MM.1S (cell line): ENCODE data around the gene STN1.

Experiments
- DNase-seq: peaks from one replicate; pipeline ENCODE4 v3.0.0-alpha.2; 2015
- H2AFZ ChIP-seq: fragments of 300-600 bp; sonication (generic); 2 replicates; pipeline ENCODE4 v1.6.0; 2016; ENCODE audit warnings: antibody characterized with exemption, low read length
- H3F3A ChIP-seq: fragments of 300-600 bp; sonication (generic); 2 replicates; pipeline ENCODE4 v1.6.1; 2016; ENCODE audit warnings: mild to moderate bottlenecking, antibody characterized with exemption, low read length, moderate library complexity, mixed read lengths; ENCODE audit not compliant: insufficient read depth
- H3K27ac ChIP-seq: fragments of 300-600 bp; sonication (generic); 2 replicates; pipeline ENCODE4 v1.5.1; 2016; ENCODE audit warnings: mild to moderate bottlenecking, low read length
- H3K27me3 ChIP-seq: fragments of 300-600 bp; sonication (generic); replicated peaks from 2 replicates; pipeline ENCODE4 v1.6.0; 2016; ENCODE audit warnings: low read length; ENCODE audit not compliant: insufficient read depth
- H3K36me3 ChIP-seq: fragments of 300-600 bp; sonication (generic); replicated peaks from 2 replicates; pipeline ENCODE4 v1.6.1; 2016; ENCODE audit warnings: mild to moderate bottlenecking, low read length, mixed read lengths; ENCODE audit not compliant: insufficient read depth
- H3K4me1 ChIP-seq: fragments of 300-600 bp; sonication (generic); 2 replicates; pipeline ENCODE4 v1.6.1; 2016; ENCODE audit warnings: low read length, mixed read lengths
- H3K4me2 ChIP-seq: fragments of 300-600 bp; sonication (generic); 2 replicates; pipeline ENCODE4 v1.6.0; 2016; ENCODE audit warnings: low read depth, low read length
- H3K4me3 ChIP-seq: fragments of 300-600 bp; sonication (generic); 2 replicates; pipeline ENCODE4 v1.5.1; 2016; ENCODE audit warnings: low read length, mixed read lengths
- H3K79me2 ChIP-seq: fragments of 300-600 bp; sonication (generic); 2 replicates; pipeline ENCODE4 v1.6.1; 2016; ENCODE audit warnings: mixed run types, low read length, mixed read lengths
- H3K9ac ChIP-seq: fragments of 300-600 bp; sonication (generic); 2 replicates; pipeline ENCODE4 v1.6.1; 2016; ENCODE audit warnings: low read length, mixed read lengths
- H3K9me2 ChIP-seq: fragments of 300-600 bp; sonication (generic); replicated peaks from 2 replicates; pipeline ENCODE4 v1.6.1; 2016; ENCODE audit warnings: mild to moderate bottlenecking, low read length, mixed read lengths; ENCODE audit not compliant: insufficient read depth
- H3K9me3 ChIP-seq: fragments of 300-600 bp; sonication (generic); replicated peaks from 2 replicates; pipeline ENCODE4 v1.6.1; 2016; ENCODE audit warnings: mild to moderate bottlenecking, low read length, mixed read lengths; ENCODE audit not compliant: insufficient read depth
- H4K20me1 ChIP-seq: fragments of 300-600 bp; sonication (generic); 2 replicates; pipeline ENCODE4 v1.6.1; 2016; ENCODE audit warnings: mild to moderate bottlenecking, low read length, moderate library complexity, mixed read lengths; ENCODE audit not compliant: insufficient read depth
- EZH2 ChIP-seq: fragments of 300-600 bp; sonication (generic); optimal IDR thresholded peaks from 2 replicates; pipeline ENCODE3; 2017; ENCODE audit warnings: low read depth, mild to moderate bottlenecking, antibody characterized with exemption, low read length, mixed read lengths
- EZH2phosphoT487 ChIP-seq: fragments of 300-600 bp; sonication (generic); IDR thresholded peaks from 2 replicates; pipeline ENCODE4 v1.6.1; 2018; ENCODE audit warnings: antibody characterized with exemption, low read length
- TF ChIP-seq, protein P1 (sequence below): fragments of 300-600 bp; sonication (generic); IDR thresholded peaks from 2 replicates; pipeline ENCODE4 v1.5.1; 2016; ENCODE audit warnings: antibody characterized with exemption, low read length, mixed read lengths

The STN1 gene

DNA sequence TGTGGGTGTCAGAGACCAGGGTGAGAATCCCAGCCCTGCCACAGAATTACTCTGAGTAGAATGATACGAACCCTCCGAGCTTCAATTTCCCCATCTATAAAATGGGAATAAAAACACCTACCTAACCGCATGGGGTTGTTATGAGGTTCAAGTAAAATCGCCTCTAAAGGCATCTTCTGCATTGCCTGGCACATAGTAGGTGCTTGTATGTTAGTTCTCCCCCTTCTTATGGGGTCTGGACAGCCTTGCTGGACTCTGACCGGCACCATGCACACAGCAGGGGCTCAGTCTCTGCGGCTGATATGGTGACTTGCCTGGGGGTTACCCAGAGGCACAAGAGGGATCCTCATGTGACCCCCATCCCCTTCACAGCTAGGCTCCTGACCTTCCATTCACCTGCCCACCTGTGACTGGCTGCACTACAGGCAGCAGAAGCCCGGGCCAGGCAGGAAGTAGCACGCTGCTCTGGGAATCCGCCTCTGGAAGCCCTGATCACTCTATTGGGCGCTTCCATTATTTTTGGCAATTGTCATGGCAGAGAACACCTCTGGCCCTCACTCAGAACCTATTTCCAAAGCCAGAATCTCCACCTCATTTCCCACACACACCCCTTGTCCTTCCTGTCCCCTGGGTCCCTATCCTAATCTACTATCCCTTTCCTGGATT is 68.6 kb downstream of the STN1 start:
- no peak overlapping the region for H3K9ac ChIP-seq
- H3K4me2 ChIP-seq = no peak overlapping the region
- no peak for DNase-seq
- H3K27ac ChIP-seq = no peak overlapping the region
- H4K20me1 ChIP-seq = no peaks in the 10 kb centered on the region
- no peaks in the 10 kb centered on the region for H3K79me2 ChIP-seq
- H3F3A ChIP-seq = no peaks in the 10 kb centered on the region; the same call in 1 of the 2 replicates
- no peak overlapping the region for H2AFZ ChIP-seq
- no peaks in the 10 kb centered on the region for H3K9me2 ChIP-seq
- TF ChIP-seq EZH2 (no peak), EZH2phosphoT487 (no peak)
- TF ChIP-seq, protein P1, sequence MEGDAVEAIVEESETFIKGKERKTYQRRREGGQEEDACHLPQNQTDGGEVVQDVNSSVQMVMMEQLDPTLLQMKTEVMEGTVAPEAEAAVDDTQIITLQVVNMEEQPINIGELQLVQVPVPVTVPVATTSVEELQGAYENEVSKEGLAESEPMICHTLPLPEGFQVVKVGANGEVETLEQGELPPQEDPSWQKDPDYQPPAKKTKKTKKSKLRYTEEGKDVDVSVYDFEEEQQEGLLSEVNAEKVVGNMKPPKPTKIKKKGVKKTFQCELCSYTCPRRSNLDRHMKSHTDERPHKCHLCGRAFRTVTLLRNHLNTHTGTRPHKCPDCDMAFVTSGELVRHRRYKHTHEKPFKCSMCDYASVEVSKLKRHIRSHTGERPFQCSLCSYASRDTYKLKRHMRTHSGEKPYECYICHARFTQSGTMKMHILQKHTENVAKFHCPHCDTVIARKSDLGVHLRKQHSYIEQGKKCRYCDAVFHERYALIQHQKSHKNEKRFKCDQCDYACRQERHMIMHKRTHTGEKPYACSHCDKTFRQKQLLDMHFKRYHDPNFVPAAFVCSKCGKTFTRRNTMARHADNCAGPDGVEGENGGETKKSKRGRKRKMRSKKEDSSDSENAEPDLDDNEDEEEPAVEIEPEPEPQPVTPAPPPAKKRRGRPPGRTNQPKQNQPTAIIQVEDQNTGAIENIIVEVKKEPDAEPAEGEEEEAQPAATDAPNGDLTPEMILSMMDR = no peak
- no peaks in the 10 kb centered on the region for H3K36me3 ChIP-seq
- peaks cover 7% of the 10 kb centered on the region for H3K27me3 ChIP-seq
- H3K9me3 ChIP-seq = no peaks in the 10 kb centered on the region
- H3K4me1 ChIP-seq = peaks cover 15% of the 10 kb centered on the region
- H3K4me3 ChIP-seq = no peak overlapping the region

GRCh38 chr10:103847909-103848468 is 70.0 kb downstream of the STN1 start:
- Histone ChIP-seq H3K27ac (no peak overlapping the region), H3K4me1 (peaks cover 15% of the 10 kb centered on the region), H3K9ac (no peak overlapping the region), H3K27me3 (no peaks in the 10 kb centered on the region), H3K4me2 (no peak overlapping the region), H3K9me3 (no peaks in the 10 kb centered on the region), H3K4me3 (no peak overlapping the region), H3F3A (no peaks in the 10 kb centered on the region; the same call in 1 of the 2 replicates), H3K36me3 (no peaks in the 10 kb centered on the region), H3K9me2 (no peaks in the 10 kb centered on the region), H2AFZ (no peak overlapping the region), H4K20me1 (no peaks in the 10 kb centered on the region), H3K79me2 (no peaks in the 10 kb centered on the region)
- TF ChIP-seq EZH2 = no peak
- TF ChIP-seq, protein P1 = peak; percentile 31
- DNase-seq = no peak

GRCh38 chr10:103847346-103847745 is 70.6 kb downstream of the STN1 start:
- no peak for TF ChIP-seq EZH2
- TF ChIP-seq, protein P1 = no peak
- no peak for TF ChIP-seq EZH2phosphoT487
- DNase-seq = no peak
- H2AFZ ChIP-seq = no peak overlapping the region
- H3K9ac ChIP-seq = no peak overlapping the region
- H3K79me2 ChIP-seq = no peaks in the 10 kb centered on the region
- H3K4me1 ChIP-seq = peaks cover 15% of the 10 kb centered on the region
- H3K9me3 ChIP-seq = no peaks in the 10 kb centered on the region
- no peaks in the 10 kb centered on the region for H4K20me1 ChIP-seq
- no peak overlapping the region for H3K27ac ChIP-seq
- no peak overlapping the region for H3K4me3 ChIP-seq
- H3F3A ChIP-seq = no peaks in the 10 kb centered on the region; the same call in 1 of the 2 replicates
- H3K4me2 ChIP-seq = no peak overlapping the region
- no peaks in the 10 kb centered on the region for H3K27me3 ChIP-seq
- no peaks in the 10 kb centered on the region for H3K9me2 ChIP-seq
- no peaks in the 10 kb centered on the region for H3K36me3 ChIP-seq
